GM12891 (cell line): ENCODE data around the gene ARSJ.

Experiments
- POLR2A ChIP-seq: IDR thresholded peaks from 2 replicates; pipeline ENCODE4 v1.6.1; 2011; ENCODE audit warnings: low read depth, low read length, control low read depth
- POLR2AphosphoS5 ChIP-seq: IDR thresholded peaks from 2 replicates; pipeline ENCODE4 v1.6.1; 2011; ENCODE audit warnings: low read depth, low read length, control low read depth
- SPI1 ChIP-seq: IDR thresholded peaks from 2 replicates; pipeline ENCODE4 v1.6.1; 2011; ENCODE audit warnings: low read depth, low read length, control low read depth
- TAF1 ChIP-seq: IDR thresholded peaks from 2 replicates; pipeline ENCODE4 v1.6.1; 2011; ENCODE audit warnings: low read depth, low read length, control low read depth

DNA sequence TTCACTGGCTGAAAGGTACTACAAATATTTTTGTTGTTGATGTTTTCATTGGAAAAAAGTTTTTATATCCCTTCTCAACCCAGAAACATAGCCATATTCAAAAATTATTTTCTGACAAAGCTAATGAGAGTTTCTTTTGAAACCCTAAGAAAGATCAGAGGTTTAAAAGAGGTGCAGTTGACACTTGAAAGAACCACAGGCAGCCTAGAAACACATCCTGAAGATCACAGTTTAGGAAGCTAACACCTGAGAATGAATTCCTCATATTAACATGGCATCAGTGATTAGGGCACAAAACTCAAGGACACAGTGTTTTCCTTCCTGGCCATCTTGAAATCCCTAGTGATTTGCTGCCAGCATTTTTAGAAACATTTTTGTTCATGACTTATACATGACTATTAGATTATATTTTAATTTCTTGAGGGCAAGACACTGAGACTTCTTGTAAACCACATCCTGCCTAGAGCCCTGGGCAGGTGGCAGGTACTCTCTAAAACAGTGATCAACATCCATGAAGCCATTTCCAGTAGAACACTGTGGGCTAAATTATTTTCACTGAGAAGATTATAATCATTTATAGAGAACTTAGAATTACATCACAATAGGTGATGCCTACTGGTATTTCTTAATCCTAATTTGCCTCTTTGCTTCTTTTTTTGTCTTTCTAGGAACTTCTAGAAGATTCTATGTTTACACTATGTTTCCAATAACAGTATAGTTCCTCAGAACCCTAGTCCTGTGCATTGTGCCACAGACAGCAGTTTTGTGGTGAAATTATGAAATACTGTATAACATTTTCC, 80.0 kb downstream of the ARSJ start:
- TF ChIP-seq POLR2A (no peak), POLR2AphosphoS5 (no peak), TAF1 (no peak), SPI1 (no peak)
